Lower leg skin (tissue), 3 donors: ENCODE data around the gene LMO3.
"Not testable (repeated sequence)": the region's sequence is repeated elsewhere in the genome, so short reads cannot be mapped to it uniquely, and the experiment has no call there.

Experiments used
- POLR2A ChIP-seq, 2 donors: fragments of 450-650 bp; IDR thresholded peaks; one replicate each; pipeline ENCODE4 v1.6.1; 2016 to 2017; ENCODE audit warnings: antibody characterized with exemption in 2 of 2, mild to moderate bottlenecking in 1 of 2, moderate library complexity in 1 of 2
- TF ChIP-seq, protein P1 (sequence below), 3 donors: fragments of 450-650 bp; IDR thresholded peaks; one replicate each; pipeline ENCODE4 v1.5.1; 2016; ENCODE audit warnings: antibody characterized with exemption in 3 of 3, mild to moderate bottlenecking in 3 of 3, moderate library complexity in 2 of 3

- not testable (repeated sequence) for TF ChIP-seq POLR2A (IDR thresholded peaks at IDR 0.05)
- TF ChIP-seq, protein P1, sequence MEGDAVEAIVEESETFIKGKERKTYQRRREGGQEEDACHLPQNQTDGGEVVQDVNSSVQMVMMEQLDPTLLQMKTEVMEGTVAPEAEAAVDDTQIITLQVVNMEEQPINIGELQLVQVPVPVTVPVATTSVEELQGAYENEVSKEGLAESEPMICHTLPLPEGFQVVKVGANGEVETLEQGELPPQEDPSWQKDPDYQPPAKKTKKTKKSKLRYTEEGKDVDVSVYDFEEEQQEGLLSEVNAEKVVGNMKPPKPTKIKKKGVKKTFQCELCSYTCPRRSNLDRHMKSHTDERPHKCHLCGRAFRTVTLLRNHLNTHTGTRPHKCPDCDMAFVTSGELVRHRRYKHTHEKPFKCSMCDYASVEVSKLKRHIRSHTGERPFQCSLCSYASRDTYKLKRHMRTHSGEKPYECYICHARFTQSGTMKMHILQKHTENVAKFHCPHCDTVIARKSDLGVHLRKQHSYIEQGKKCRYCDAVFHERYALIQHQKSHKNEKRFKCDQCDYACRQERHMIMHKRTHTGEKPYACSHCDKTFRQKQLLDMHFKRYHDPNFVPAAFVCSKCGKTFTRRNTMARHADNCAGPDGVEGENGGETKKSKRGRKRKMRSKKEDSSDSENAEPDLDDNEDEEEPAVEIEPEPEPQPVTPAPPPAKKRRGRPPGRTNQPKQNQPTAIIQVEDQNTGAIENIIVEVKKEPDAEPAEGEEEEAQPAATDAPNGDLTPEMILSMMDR (IDR thresholded peaks at IDR 0.05): not testable (repeated sequence)
These were observed 68.3 kb downstream of the LMO3 start for GRCh38 chr12:16537652-16538051.
